ENCODE measurements around the gene CYTH3. TPM values are rescaled to one million over a fixed set of nuclear protein-coding genes. Genes with fewer than 3 reads are reported as not detected.
A peak's percentile ranks its signal among the peaks of the same experiment; 100 is the strongest.

CYTH3 gene
- total RNA-seq, 4 donors from 2014 or later = 41.0 to 75.5 (median 56.7) TPM

DNA sequence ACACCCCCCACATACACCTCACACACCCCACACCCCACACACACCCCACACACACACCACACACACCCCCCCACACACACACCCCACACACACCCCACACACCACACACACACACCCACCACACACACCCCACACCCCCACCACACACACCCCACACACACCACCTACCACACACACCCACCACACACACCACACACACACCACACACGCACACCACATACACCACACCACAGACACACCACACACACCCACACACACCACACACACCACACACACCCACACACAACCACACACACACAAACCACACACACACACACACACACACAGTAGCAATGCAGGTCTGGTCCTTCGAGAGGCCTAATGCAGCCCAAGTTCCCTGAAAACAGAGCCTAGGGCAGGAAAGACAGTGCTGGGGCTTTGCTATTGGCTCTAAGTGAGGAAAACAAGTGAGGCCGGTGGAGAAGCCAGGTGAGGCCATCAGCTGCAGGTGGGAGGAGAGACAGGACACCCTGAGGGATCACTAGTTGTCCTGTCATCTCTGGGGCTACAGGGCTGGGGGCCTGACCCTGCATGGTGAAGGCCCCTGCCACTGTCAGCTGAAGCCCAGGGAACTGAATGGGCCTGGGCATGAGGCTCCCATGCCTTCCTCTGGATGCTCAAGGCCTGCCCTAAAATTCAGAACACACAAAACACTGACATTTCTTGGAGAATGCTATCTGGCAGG, 92.6 kb downstream of the CYTH3 start:
- Histone ChIP-seq H3K4me1 (peaks cover 11 to 41% of the 10 kb centered on the region in 2 donors), H3K36me3 (no peaks in the 10 kb centered on the region), H3K9me3 (no peaks in the 10 kb centered on the region), H3K27ac (no peak overlapping the region), H3K4me3 (replicated peaks in 1 of 3) (no peak overlapping the region), H3K27me3 (no peaks in the 10 kb centered on the region)
- no peak for DNase-seq
- TF ChIP-seq, protein P1, sequence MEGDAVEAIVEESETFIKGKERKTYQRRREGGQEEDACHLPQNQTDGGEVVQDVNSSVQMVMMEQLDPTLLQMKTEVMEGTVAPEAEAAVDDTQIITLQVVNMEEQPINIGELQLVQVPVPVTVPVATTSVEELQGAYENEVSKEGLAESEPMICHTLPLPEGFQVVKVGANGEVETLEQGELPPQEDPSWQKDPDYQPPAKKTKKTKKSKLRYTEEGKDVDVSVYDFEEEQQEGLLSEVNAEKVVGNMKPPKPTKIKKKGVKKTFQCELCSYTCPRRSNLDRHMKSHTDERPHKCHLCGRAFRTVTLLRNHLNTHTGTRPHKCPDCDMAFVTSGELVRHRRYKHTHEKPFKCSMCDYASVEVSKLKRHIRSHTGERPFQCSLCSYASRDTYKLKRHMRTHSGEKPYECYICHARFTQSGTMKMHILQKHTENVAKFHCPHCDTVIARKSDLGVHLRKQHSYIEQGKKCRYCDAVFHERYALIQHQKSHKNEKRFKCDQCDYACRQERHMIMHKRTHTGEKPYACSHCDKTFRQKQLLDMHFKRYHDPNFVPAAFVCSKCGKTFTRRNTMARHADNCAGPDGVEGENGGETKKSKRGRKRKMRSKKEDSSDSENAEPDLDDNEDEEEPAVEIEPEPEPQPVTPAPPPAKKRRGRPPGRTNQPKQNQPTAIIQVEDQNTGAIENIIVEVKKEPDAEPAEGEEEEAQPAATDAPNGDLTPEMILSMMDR (IDR thresholded peaks at IDR 0.05) = no peak
- no peak for TF ChIP-seq POLR2A (IDR thresholded peaks at IDR 0.05)
- WGBS, 2 donors = 92 to 100% methylated on average over 3 of the region's 3 CpGs
- intact Hi-C loops (cut with DNase I) = loop anchor here (10.0 kb wide), 1 partner anchor 95 kb away; the partner anchor contains the start of gene CYTH3

DNA sequence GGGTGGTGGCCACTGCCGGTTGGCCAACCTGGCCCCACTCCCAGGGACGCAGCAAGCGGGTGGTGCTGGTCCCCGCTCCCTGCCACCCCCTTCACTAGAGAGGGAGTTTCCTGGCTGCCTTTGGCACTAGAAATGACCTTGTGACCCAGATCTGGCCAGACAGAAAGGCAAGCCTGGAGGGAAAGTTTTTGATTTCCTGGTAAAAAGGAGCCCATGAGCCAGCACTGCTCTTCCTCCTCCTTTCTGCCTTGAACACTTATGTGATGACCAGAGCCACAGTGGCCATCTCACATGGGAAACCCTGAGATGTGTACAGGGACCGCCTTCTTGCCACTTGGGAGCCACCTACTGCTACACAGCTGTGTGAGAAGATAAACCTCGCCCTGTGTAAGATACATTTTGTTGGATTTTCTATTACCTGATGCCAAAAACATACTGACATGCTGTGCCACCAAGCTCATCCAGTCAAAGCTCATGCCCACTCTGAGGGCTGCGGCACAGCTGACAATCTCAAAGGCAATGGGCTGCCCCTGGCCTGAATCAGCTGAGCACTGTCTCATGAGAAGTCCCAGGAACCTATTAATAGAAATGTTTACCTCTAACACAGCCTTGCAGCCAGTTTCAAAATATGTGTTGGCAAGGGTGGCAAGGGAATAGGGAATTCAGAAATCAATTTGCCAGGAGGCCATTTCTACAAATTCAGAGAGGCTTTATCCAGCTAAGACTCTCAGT, 94.0 kb downstream of the CYTH3 start:
- 58 to 73% methylated on average over 6 to 7 of the region's 7 CpGs for WGBS, 2 donors
- DNase-seq = peak; percentile 31 to 37
- no peak overlapping the region for H3K4me3 ChIP-seq (replicated peaks in 1 of 3)
- H3K9me3 ChIP-seq = no peaks in the 10 kb centered on the region
- TF ChIP-seq, protein P1 (IDR thresholded peaks at IDR 0.05) = no peak
- TF ChIP-seq POLR2A (IDR thresholded peaks at IDR 0.05) = no peak
- intact Hi-C loops (cut with DNase I) = loop anchor here (10.0 kb wide), 1 partner anchor 96 kb away; the partner anchor contains the start of gene CYTH3
- H3K4me1 ChIP-seq = peaks cover 11 to 39% of the 10 kb centered on the region in 2 donors
- H3K36me3 ChIP-seq = peaks cover 0 to 1% of the 10 kb centered on the region in 2 donors
- H3K27ac ChIP-seq = peak overlapping the region in 1 of 3 donors; percentile 49
- H3K27me3 ChIP-seq = no peaks in the 10 kb centered on the region

DNA sequence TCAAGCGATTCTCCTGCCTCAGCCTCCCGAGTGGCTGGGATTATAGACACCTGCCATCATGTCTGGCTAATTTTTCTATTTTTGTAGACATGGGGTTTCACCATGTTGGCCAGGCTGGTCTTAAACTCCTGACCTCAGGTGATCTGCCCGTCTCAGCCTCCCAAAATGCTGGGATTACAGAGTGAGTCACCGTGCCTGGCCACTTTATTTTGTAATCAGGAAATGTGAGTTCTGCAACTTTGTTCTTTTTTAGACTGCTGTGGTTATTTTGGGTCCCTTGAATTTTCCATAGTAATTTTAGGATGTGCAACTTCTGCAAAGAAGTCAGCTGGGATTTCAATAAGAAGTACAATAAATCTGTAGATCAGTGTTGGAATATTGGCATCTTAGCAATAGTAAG, 96.8 kb downstream of the CYTH3 start:
- Histone ChIP-seq H3K27me3 (no peaks in the 10 kb centered on the region), H3K4me1 (peaks cover 7 to 27% of the 10 kb centered on the region in 2 donors), H3K36me3 (peaks cover 3 to 9% of the 10 kb centered on the region in 2 donors), H3K4me3 (replicated peaks in 1 of 3) (no peak overlapping the region), H3K9me3 (no peaks in the 10 kb centered on the region), H3K27ac (peak overlapping the region in 1 of 3 donors; percentile 52)
- intact Hi-C loops (cut with DNase I) = loop anchor here (10.0 kb wide), 1 partner anchor 99 kb away; the partner anchor contains the start of gene CYTH3
- TF ChIP-seq POLR2A (IDR thresholded peaks at IDR 0.05) = no peak
- no peak for DNase-seq
- WGBS, 2 donors = 67 to 74% methylated on average over 4 of the region's 4 CpGs

DNA sequence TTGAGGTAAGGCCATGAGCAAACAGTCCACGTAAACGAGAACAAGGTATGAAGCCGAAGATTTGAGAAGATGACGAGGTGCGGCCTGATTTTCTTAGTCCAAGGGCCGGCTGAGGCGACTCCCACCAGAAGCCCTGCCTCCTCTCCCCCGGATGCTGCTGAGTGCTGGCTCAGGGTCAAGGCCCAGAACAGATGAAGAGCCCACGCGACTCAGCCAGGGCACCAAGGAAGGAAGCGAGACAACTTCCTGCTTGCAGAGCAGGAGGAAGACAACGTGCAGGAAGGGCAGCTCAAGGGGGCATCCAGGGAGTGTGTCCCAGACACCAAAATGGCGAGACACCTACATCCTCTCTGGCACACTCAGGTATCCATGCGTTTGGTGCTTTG, 99.5 kb downstream of the CYTH3 start:
- Histone ChIP-seq H3K4me1 (peaks cover 0 to 15% of the 10 kb centered on the region in 2 donors), H3K36me3 (peaks cover 11 to 18% of the 10 kb centered on the region in 2 donors)
- intact Hi-C loops (cut with DNase I) = loop anchor here (10.0 kb wide), 1 partner anchor 102 kb away; the partner anchor contains the start of gene CYTH3

More for the DNA sequence above, 99.5 kb downstream of the CYTH3 start:
- Histone ChIP-seq H3K4me3 (replicated peaks in 1 of 3) (no peak overlapping the region), H3K27me3 (no peaks in the 10 kb centered on the region), H3K27ac (no peak overlapping the region), H3K9me3 (no peaks in the 10 kb centered on the region)
- no peak for DNase-seq
- TF ChIP-seq, protein P1 (IDR thresholded peaks at IDR 0.05) = no peak
- TF ChIP-seq POLR2A (IDR thresholded peaks at IDR 0.05) = no peak
- 80% methylated on average over 14 of the region's 14 CpGs for WGBS, 2 donors
